ENCODE measurements around the gene CHAT. TPM values are rescaled to one million over a fixed set of nuclear protein-coding genes. Genes with fewer than 3 reads are reported as not detected.

Gene CHAT
- total and polyA plus RNA-seq, 2 donors (not counting 3 experiments of a cell fraction or from before 2014, with no cell fraction given) = not detected

DNA sequence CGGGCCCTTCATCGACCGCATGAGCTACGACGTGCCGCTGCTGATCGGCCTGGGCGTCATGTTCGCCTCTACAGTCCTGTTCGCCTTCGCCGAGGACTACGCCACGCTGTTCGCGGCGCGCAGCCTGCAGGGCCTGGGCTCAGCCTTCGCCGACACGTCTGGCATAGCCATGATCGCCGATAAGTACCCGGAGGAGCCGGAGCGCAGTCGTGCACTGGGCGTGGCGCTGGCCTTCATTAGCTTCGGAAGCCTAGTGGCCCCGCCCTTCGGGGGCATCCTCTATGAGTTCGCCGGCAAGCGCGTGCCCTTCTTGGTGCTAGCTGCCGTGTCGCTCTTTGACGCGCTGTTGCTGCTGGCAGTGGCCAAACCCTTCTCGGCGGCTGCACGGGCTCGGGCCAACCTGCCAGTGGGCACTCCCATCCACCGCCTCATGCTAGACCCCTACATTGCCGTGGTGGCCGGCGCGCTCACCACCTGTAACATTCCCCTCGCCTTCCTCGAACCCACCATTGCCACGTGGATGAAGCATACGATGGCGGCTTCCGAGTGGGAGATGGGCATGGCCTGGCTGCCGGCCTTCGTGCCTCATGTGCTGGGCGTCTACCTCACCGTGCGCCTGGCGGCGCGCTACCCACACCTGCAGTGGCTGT, 2.5 kb upstream of the CHAT start:
- no peaks in the 10 kb centered on the region for H4K20me1 ChIP-seq (replicated peaks; ENCODE audit: control insufficient read depth, extremely low read depth, insufficient read depth, low read length)
- H3K27ac ChIP-seq (ENCODE audit: insufficient read depth, low read depth, low read length) = no peak overlapping the region
- H3K4me2 ChIP-seq (ENCODE audit: insufficient read depth, low read length) = no peak overlapping the region
- intact Hi-C loops (cut with micrococcal nuclease) = no loop called here
- POLR2A ChIA-PET = no interaction called here
- TF ChIP-seq POLR2A (IDR thresholded peaks at IDR 0.05; ENCODE audit: low read depth, low read length) (no peak), GATA2 (IDR thresholded peaks at IDR 0.05; ENCODE audit: insufficient read depth, insufficient read length, low read depth, low read length) (no peak), EZH2 (IDR thresholded peaks at IDR 0.05; ENCODE audit: borderline replicate concordance, low read depth, low read length, severe bottlenecking) (peak; percentile 81)
- TF ChIP-seq, protein P1, sequence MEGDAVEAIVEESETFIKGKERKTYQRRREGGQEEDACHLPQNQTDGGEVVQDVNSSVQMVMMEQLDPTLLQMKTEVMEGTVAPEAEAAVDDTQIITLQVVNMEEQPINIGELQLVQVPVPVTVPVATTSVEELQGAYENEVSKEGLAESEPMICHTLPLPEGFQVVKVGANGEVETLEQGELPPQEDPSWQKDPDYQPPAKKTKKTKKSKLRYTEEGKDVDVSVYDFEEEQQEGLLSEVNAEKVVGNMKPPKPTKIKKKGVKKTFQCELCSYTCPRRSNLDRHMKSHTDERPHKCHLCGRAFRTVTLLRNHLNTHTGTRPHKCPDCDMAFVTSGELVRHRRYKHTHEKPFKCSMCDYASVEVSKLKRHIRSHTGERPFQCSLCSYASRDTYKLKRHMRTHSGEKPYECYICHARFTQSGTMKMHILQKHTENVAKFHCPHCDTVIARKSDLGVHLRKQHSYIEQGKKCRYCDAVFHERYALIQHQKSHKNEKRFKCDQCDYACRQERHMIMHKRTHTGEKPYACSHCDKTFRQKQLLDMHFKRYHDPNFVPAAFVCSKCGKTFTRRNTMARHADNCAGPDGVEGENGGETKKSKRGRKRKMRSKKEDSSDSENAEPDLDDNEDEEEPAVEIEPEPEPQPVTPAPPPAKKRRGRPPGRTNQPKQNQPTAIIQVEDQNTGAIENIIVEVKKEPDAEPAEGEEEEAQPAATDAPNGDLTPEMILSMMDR (IDR thresholded peaks at IDR 0.05; ENCODE audit: extremely low read depth in 1 of 2, insufficient read depth in 1 of 2, low read depth in 1 of 2, low read length in 2 of 2) = no peak
- BruUV-seq (replicated peaks) = no TSS peak
- dilution Hi-C loops (cut with MboI; ENCODE audit: extremely low pct_ligation_motif_present, low sequenced_read_pairs) = no loop called here
- CTCF ChIA-PET = interaction anchor here (0.8 kb wide), 1 partner anchor 18 kb away, joined by 3 read pairs; no protein-coding TSS in a partner anchor
- no peaks in the 10 kb centered on the region for H3K36me3 ChIP-seq (ENCODE audit: control insufficient read depth in 2 of 2, extremely low read depth in 1 of 2, insufficient read depth in 2 of 2, low read length in 2 of 2)
- H3K9me3 ChIP-seq (replicated peaks; ENCODE audit: control insufficient read depth, insufficient read depth, low read length) = no peaks in the 10 kb centered on the region
- H3K27me3 ChIP-seq (ENCODE audit: control insufficient read depth in 2 of 2, insufficient read depth in 2 of 2, low read length in 2 of 2) = peaks cover 76 to 84% of the 10 kb centered on the region in 2 experiments
- H3K4me1 ChIP-seq (ENCODE audit: control insufficient read depth, extremely low read depth, insufficient read depth, low read length) = no peaks in the 10 kb centered on the region
- no peak for FAIRE-seq
- no peaks in the 10 kb centered on the region for H3K79me2 ChIP-seq (ENCODE audit: control insufficient read depth, insufficient read depth, low read length)
- no peak overlapping the region for H3K4me3 ChIP-seq (replicated peaks in 1 of 3; ENCODE audit: insufficient read depth in 1 of 3, low read depth in 1 of 3, low read length in 3 of 3)
- DNase-seq (ENCODE audit: low read depth, low spot score) = no peak
- H2AFZ ChIP-seq (ENCODE audit: low read depth, low read length) = no peak overlapping the region
- H3K9me1 ChIP-seq (replicated peaks; ENCODE audit: control insufficient read depth, extremely low read depth, insufficient read depth, low read length) = no peaks in the 10 kb centered on the region
- no peak overlapping the region for H3K9ac ChIP-seq (replicated peaks; ENCODE audit: extremely low read depth, insufficient read depth, low read length)
